HepG2 (cell line): Measurements from ENCODE around the gene AP1AR. TPM values are rescaled to one million over a fixed set of nuclear protein-coding genes. Genes with fewer than 3 reads are reported as not detected.

Experiments used
- CENPX ChIP-seq: sonication (generic); formaldehyde crosslinking; IDR thresholded peaks from 2 replicates; pipeline ENCODE4 v1.9.0; 2021; ENCODE audit warnings: mild to moderate bottlenecking, missing genetic modification reagents, moderate library complexity
- DNMT1 ChIP-seq: sonication (generic); formaldehyde crosslinking; IDR thresholded peaks from 2 replicates; pipeline ENCODE4 v1.5.1; 2020; ENCODE audit warnings: mild to moderate bottlenecking, missing genetic modification reagents
- FIP1L1 ChIP-seq: fragments of 200-400 bp; formaldehyde crosslinking; IDR thresholded peaks from 2 replicates; pipeline ENCODE4 v1.6.1; 2018; ENCODE audit warnings: low read depth, mild to moderate bottlenecking, low read length, moderate library complexity, borderline replicate concordance; ENCODE audit not compliant: insufficient read depth
- HDAC2 ChIP-seq: sonication (generic); formaldehyde crosslinking; IDR thresholded peaks from 2 replicates; pipeline ENCODE4 v1.4.0; 2020; ENCODE audit warnings: missing genetic modification reagents
- HES4 ChIP-seq: sonication (generic); formaldehyde crosslinking; IDR thresholded peaks from 2 replicates; pipeline ENCODE4 v1.9.0; 2021; ENCODE audit warnings: mild to moderate bottlenecking, missing genetic modification reagents, borderline replicate concordance
- HOXA3 ChIP-seq: sonication (generic); formaldehyde crosslinking; IDR thresholded peaks from 2 replicates; pipeline ENCODE4 v1.5.0; 2020; ENCODE audit warnings: missing genetic modification reagents
- IRX3 ChIP-seq: sonication (generic); formaldehyde crosslinking; IDR thresholded peaks from 2 replicates; pipeline ENCODE4 v1.8.1; 2023; ENCODE audit warnings: mild to moderate bottlenecking, low read depth, missing genetic modification reagents, borderline replicate concordance
- JUND ChIP-seq: sonication (generic); formaldehyde crosslinking; IDR thresholded peaks from 2 replicates; pipeline ENCODE4 v1.8.0; 2022; ENCODE audit warnings: mild to moderate bottlenecking, missing genetic modification reagents
- KAT2B ChIP-seq: fragments of 150-350 bp; IDR thresholded peaks from 2 replicates; pipeline ENCODE4 v1.6.1; 2014; ENCODE audit warnings: low read depth, low read length, borderline replicate concordance
- KLF11 ChIP-seq: IDR thresholded peaks from 2 replicates; pipeline ENCODE4 v1.6.1; 2016; ENCODE audit warnings: missing compliant biosample characterization
- KLF9 ChIP-seq: IDR thresholded peaks from 2 replicates; pipeline ENCODE4 v1.6.1; 2016; ENCODE audit warnings: low read depth
- MAFK ChIP-seq, 2 experiments: IDR thresholded peaks in 1 of 2; conservative IDR thresholded peaks in 1 of 2; 2 replicates each; pipeline ENCODE4 v1.6.1; 2011; ENCODE audit warnings: improper control_type of control experiment in 2 of 2, low read length in 2 of 2
- NCOA1 ChIP-seq: sonication (generic); formaldehyde crosslinking; IDR thresholded peaks from 2 replicates; pipeline ENCODE4 v1.9.0; 2021; ENCODE audit warnings: missing genetic modification reagents
- NR2F2 ChIP-seq: IDR thresholded peaks from 2 replicates; pipeline ENCODE4 v1.6.1; 2012; ENCODE audit warnings: low read depth, inconsistent platforms, borderline replicate concordance
- RBM22 ChIP-seq: fragments of 200-400 bp; formaldehyde crosslinking; optimal IDR thresholded peaks from 2 replicates; pipeline ENCODE3; 2017; ENCODE audit warnings: mild to moderate bottlenecking, low read length, moderate library complexity
- RORA ChIP-seq: sonication (generic); formaldehyde crosslinking; IDR thresholded peaks from 2 replicates; pipeline ENCODE4 v1.5.0; 2020; ENCODE audit warnings: mild to moderate bottlenecking, missing genetic modification reagents, moderate library complexity
- SMARCC2 ChIP-seq: fragments of 450-650 bp; IDR thresholded peaks from 2 replicates; pipeline ENCODE4 v1.6.1; 2017; ENCODE audit warnings: antibody characterized with exemption, mild to moderate bottlenecking
- TAF1 ChIP-seq: sonication (generic); formaldehyde crosslinking; IDR thresholded peaks from 2 replicates; pipeline ENCODE4 v1.4.0; 2020; ENCODE audit warnings: missing genetic modification reagents
- TFAP4 ChIP-seq: sonication (generic); IDR thresholded peaks from 2 replicates; pipeline ENCODE4 v1.6.1; 2016; ENCODE audit warnings: low read depth, borderline replicate concordance
- TGIF2 ChIP-seq: IDR thresholded peaks from 2 replicates; pipeline ENCODE4 v1.6.1; 2016; ENCODE audit warnings: control low read depth, missing compliant biosample characterization
- ZBTB3 ChIP-seq: sonication (generic); formaldehyde crosslinking; IDR thresholded peaks from 2 replicates; pipeline ENCODE4 v1.4.0; 2020; ENCODE audit warnings: low read depth, mild to moderate bottlenecking, moderate library complexity, missing genetic modification reagents, borderline replicate concordance
- ZBTB44 ChIP-seq: sonication (generic); formaldehyde crosslinking; IDR thresholded peaks from 2 replicates; pipeline ENCODE4 v1.4.0; 2020; ENCODE audit warnings: missing genetic modification reagents
- ZEB1 ChIP-seq: IDR thresholded peaks from 2 replicates; pipeline ENCODE4 v1.6.1; 2012; ENCODE audit warnings: mild to moderate bottlenecking, low read depth, inconsistent platforms; ENCODE audit not compliant: insufficient replicate concordance
- ZNF343 ChIP-seq: sonication (generic); formaldehyde crosslinking; IDR thresholded peaks from 2 replicates; pipeline ENCODE4 v1.4.0; 2020; ENCODE audit warnings: mild to moderate bottlenecking, missing genetic modification reagents
- ZNF441 ChIP-seq: sonication (generic); formaldehyde crosslinking; IDR thresholded peaks from 2 replicates; pipeline ENCODE4 v1.7.0; 2021; ENCODE audit warnings: missing genetic modification reagents, borderline replicate concordance
- ZNF451 ChIP-seq: sonication (generic); formaldehyde crosslinking; IDR thresholded peaks from 2 replicates; pipeline ENCODE4 v1.5.0; 2020; ENCODE audit warnings: mild to moderate bottlenecking, missing genetic modification reagents
- ZNF672 ChIP-seq: sonication (generic); formaldehyde crosslinking; IDR thresholded peaks from 2 replicates; pipeline ENCODE4 v1.8.1; 2022; ENCODE audit warnings: missing genetic modification reagents
- ZNF75D ChIP-seq: sonication (generic); formaldehyde crosslinking; IDR thresholded peaks from 2 replicates; pipeline ENCODE4 v1.8.1; 2023; ENCODE audit warnings: missing genetic modification reagents, mild to moderate bottlenecking, borderline replicate concordance
- ZNF782 ChIP-seq: sonication (generic); formaldehyde crosslinking; IDR thresholded peaks from 2 replicates; pipeline ENCODE4 v1.4.0; 2020; ENCODE audit warnings: missing genetic modification reagents, mild to moderate bottlenecking, borderline replicate concordance
- ZNF850 ChIP-seq: sonication (generic); formaldehyde crosslinking; conservative IDR thresholded peaks from 2 replicates; pipeline ENCODE4 v1.9.0; 2021; ENCODE audit warnings: mild to moderate bottlenecking, missing genetic modification reagents
- polyA plus RNA-seq, 8 experiments: library from polyadenylated mRNA; depleted of rRNA in 3 of 8; stranded (reverse) in 7 of 8; unstranded in 1 of 8; fragments of >200 nt; fragmentation: Illumina TruSeq in 4 of 8; extraction: Trizol in 4 of 8; gene quantifications; 2 replicates each; pipeline versions ENCODE4 v1.2.1 to v1.2.3, GENCODE V29; 2011 to 2016; ENCODE audit warnings: low read depth in 4 of 8, missing spikeins in 1 of 8, mixed read lengths in 1 of 8; ENCODE audit not compliant: insufficient read depth in 1 of 8
- total RNA-seq, 5 experiments: library from RNA; depleted of rRNA; stranded (reverse); fragments of >200 nt; fragmentation: Illumina TruSeq; extraction: Trizol; gene quantifications; 2 replicates each; pipeline ENCODE4 v1.2.3, GENCODE V29; 2016; ENCODE audit warnings: low read depth in 1 of 5

AP1AR gene
- total and polyA plus RNA-seq, 2 of the 13 experiments (the other 11 are each of a cell fraction or from before 2014, with no cell fraction given): 24.9 to 39.9 TPM

- TF ChIP-seq HES4 (peak; percentile 85), KAT2B (no peak), FIP1L1 (no peak), NR2F2 (no peak; the same call in 1 of the 2 replicates), ZNF672 (CRISPR knock-in tag) (no peak), CENPX (CRISPR knock-in tag) (no peak), ZNF441 (CRISPR knock-in tag) (no peak; the same call in 1 of the 2 replicates), KLF9 (no peak), HDAC2 (CRISPR knock-in tag) (peak; percentile 45; the same call in 1 of the 2 replicates), KLF11 (CRISPR knock-in tag) (peak; percentile 29; the same call in 1 of the 2 replicates), RORA (CRISPR knock-in tag) (no peak), TGIF2 (peak; percentile 66), TFAP4 (no peak), ZNF850 (CRISPR knock-in tag) (peak; percentile 79; the same call in 1 of the 2 replicates), DNMT1 (CRISPR knock-in tag) (no peak), ZNF782 (CRISPR knock-in tag) (peak; percentile 33; the same call in 1 of the 2 replicates), HOXA3 (CRISPR knock-in tag) (no peak; the same call in 1 of the 2 replicates), IRX3 (CRISPR knock-in tag) (peak; percentile 53; the same call in 1 of the 2 replicates), ZEB1 (no peak), MAFK (conservative IDR thresholded peaks at IDR 0.05 in 1 of 2, IDR thresholded peaks at IDR 0.05 in 1 of 2; ENCODE audit: low read length in 2 of 2) (no peak), ZNF343 (peak; percentile 92; the same call in 1 of the 2 replicates), ZBTB44 (CRISPR knock-in tag) (0 out of 2 replicates have a peak, but pooled peaks have one; percentile 7), RBM22 (peak; percentile 43), ZNF75D (CRISPR knock-in tag) (no peak), TAF1 (peak; percentile 94), SMARCC2 (no peak), NCOA1 (CRISPR knock-in tag) (peak; percentile 40; the same call in 1 of the 2 replicates), JUND (peak; percentile 67), ZNF451 (CRISPR knock-in tag) (peak; percentile 77; the same call in 1 of the 2 replicates), ZBTB3 (no peak)
Observed at GRCh38 chr4:112231779-112232713, at the start of gene AP1AR (continued).
